ENCODE results near the gene MFAP3. TPM values are rescaled to one million over a fixed set of nuclear protein-coding genes. Genes with fewer than 3 reads are reported as not detected.

The MFAP3 gene
- polyA plus RNA-seq = 8.1 and 11.8 TPM in 2 replicates

GRCh38 chr5:154038707-154039457 is at the start of gene MFAP3, which contains the start of gene FAM114A2:
MFAP3 (plus strand) TSS chr5:154038967; CDS start chr5:154049723, 10,756 bp downstream.
FAM114A2 (minus strand) TSS chr5:154038910; CDS start chr5:154034953, 3,957 bp downstream.

Other genes starting within 250 kb of the MFAP3 start
- 11.1 and 12.4 TPM in 2 replicates for gene FAM114A2, start 57 bp upstream of the MFAP3 start, polyA plus RNA-seq
- gene GALNT10, start 151.8 kb downstream of the MFAP3 start, polyA plus RNA-seq = 2.2 and 2.8 TPM in 2 replicates

All from Purkinje cell (primary cell).